HUES48 (cell line): ENCODE data around the gene PYDC2.

ENCODE experiments used
- H3K27ac ChIP-seq: one replicate; pipeline ENCODE4 v1.7.0; 2013; ENCODE audit warnings: low read depth, low read length, inconsistent platforms
- H3K27me3 ChIP-seq: 2 replicates; pipeline ENCODE4 v1.6.1; 2013; ENCODE audit warnings: mild to moderate bottlenecking, low read length; ENCODE audit not compliant: control insufficient read depth, insufficient read depth
- H3K36me3 ChIP-seq: 2 replicates; pipeline ENCODE4 v1.6.1; 2013; ENCODE audit warnings: low read length; ENCODE audit not compliant: control insufficient read depth, insufficient read depth
- H3K4me1 ChIP-seq: 2 replicates; pipeline ENCODE4 v1.6.1; 2013; ENCODE audit warnings: mild to moderate bottlenecking, low read length; ENCODE audit not compliant: control insufficient read depth, insufficient read depth
- H3K4me3 ChIP-seq: 2 replicates; pipeline ENCODE4 v1.5.1; 2013; ENCODE audit warnings: mild to moderate bottlenecking, low read depth, low read length
- H3K9ac ChIP-seq: 2 replicates; pipeline ENCODE4 v1.6.1; 2013; ENCODE audit warnings: mild to moderate bottlenecking, low read depth, low read length, moderate library complexity
- H3K9me3 ChIP-seq: 2 replicates; pipeline ENCODE4 v1.6.1; 2013; ENCODE audit warnings: low read length; ENCODE audit not compliant: control insufficient read depth, insufficient read depth

Gene PYDC2

DNA sequence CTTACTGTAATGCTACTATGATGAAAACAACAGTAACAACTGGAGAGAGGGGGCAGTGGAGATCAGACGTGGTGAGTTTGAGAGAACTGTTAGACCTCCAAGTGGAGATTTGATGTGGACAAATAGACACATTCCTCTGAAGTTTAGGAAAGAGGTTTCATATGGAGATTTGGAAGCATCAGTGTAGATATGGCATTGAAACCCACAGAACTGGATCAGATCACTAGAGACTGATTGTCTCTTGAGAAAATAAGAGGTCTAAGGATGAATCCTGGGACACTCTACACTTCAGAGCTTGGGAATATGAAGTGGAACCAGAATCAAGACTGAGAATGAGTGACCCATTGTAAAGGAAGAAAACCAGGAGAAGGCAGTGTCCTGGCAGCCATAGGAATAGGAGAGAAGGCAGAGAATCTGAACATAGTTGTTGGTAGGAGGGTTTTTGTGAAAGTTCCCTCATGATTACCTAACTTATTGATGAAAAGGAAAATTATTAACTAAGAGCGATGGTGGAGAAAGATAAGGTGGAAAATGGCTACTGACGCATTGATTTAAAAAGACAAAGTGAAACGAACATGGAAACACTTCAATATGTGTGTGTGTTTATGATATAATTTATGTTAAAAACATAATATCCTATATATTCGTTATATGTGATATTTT is 29.7 kb upstream of the PYDC2 start:
- Histone ChIP-seq H3K27ac (no peak overlapping the region), H3K27me3 (no peaks in the 10 kb centered on the region), H3K4me3 (no peak overlapping the region), H3K36me3 (no peaks in the 10 kb centered on the region), H3K4me1 (peaks cover 8% of the 10 kb centered on the region; the same call in 1 of the 2 replicates), H3K9ac (no peak overlapping the region), H3K9me3 (no peaks in the 10 kb centered on the region)

GRCh38 chr3:191432162-191432561 is 28.8 kb upstream of the PYDC2 start:
- Histone ChIP-seq H3K27me3 (no peaks in the 10 kb centered on the region), H3K36me3 (no peaks in the 10 kb centered on the region), H3K9me3 (no peaks in the 10 kb centered on the region), H3K27ac (no peak overlapping the region), H3K4me3 (no peak overlapping the region), H3K9ac (no peak overlapping the region), H3K4me1 (peaks cover 8% of the 10 kb centered on the region; the same call in 1 of the 2 replicates)

- Histone ChIP-seq H3K27ac (no peak overlapping the region), H3K4me3 (no peak overlapping the region), H3K9ac (no peak overlapping the region), H3K36me3 (no peaks in the 10 kb centered on the region), H3K27me3 (no peaks in the 10 kb centered on the region), H3K4me1 (peaks cover 1% of the 10 kb centered on the region; the same call in 1 of the 2 replicates), H3K9me3 (no peaks in the 10 kb centered on the region)
These were observed 26.9 kb upstream of the PYDC2 start for GRCh38 chr3:191434024-191434423.

- Histone ChIP-seq H3K36me3 (no peaks in the 10 kb centered on the region), H3K9ac (no peak overlapping the region), H3K9me3 (no peaks in the 10 kb centered on the region), H3K27me3 (no peaks in the 10 kb centered on the region), H3K4me1 (no peaks in the 10 kb centered on the region), H3K27ac (no peak overlapping the region), H3K4me3 (no peak overlapping the region)
These were observed 25.0 kb upstream of the PYDC2 start for GRCh38 chr3:191435981-191436380.

GRCh38 chr3:191438150-191438814 is 22.7 kb upstream of the PYDC2 start:
- Histone ChIP-seq H3K4me3 (no peak overlapping the region), H3K4me1 (no peaks in the 10 kb centered on the region), H3K27ac (no peak overlapping the region), H3K9ac (no peak overlapping the region), H3K9me3 (no peaks in the 10 kb centered on the region), H3K36me3 (no peaks in the 10 kb centered on the region), H3K27me3 (no peaks in the 10 kb centered on the region)

DNA sequence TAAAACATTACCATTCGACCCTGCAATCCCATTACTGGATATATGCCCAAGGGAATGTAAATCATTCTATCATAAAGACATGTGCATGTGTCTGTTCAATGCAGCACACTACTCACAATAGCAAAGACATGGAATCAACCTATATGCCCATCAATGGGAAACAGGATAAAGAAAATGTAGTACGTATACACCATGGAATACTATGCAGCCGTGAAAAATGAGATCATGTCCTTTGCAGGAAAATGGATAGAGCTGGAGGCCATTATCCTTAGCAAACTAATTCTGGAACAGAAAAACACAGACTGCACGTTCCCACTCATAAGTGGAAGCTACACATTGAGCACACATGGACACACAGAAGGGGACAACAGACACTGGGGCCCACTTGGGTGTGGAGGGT is 20.4 kb upstream of the PYDC2 start:
- Histone ChIP-seq H3K36me3 (no peaks in the 10 kb centered on the region), H3K27ac (no peak overlapping the region), H3K9me3 (no peaks in the 10 kb centered on the region), H3K27me3 (no peaks in the 10 kb centered on the region), H3K4me3 (no peak overlapping the region), H3K9ac (no peak overlapping the region), H3K4me1 (no peaks in the 10 kb centered on the region)

DNA sequence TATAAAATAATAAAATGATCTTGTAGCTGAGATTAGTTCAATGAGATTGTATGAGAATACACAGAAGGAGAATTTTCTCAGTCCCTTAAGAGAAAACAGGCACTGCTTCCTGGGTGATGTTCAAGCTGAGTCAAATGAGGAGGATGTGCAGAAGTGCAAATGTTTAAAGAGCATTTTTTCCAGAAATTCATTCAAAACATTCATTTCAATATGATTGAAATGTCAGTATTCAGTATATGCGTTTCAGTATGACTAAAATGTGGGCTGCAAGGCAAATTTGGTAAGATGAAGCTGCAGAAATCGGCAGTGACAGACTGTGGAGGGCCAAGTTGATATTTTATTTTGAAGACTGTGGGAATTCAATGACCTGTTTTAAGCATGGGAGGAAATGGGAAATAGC is 19.3 kb upstream of the PYDC2 start:
- Histone ChIP-seq H3K9me3 (no peaks in the 10 kb centered on the region), H3K4me1 (no peaks in the 10 kb centered on the region), H3K9ac (no peak overlapping the region), H3K36me3 (no peaks in the 10 kb centered on the region), H3K27me3 (no peaks in the 10 kb centered on the region), H3K27ac (no peak overlapping the region), H3K4me3 (no peak overlapping the region)

- Histone ChIP-seq H3K27ac (no peak overlapping the region), H3K4me1 (no peaks in the 10 kb centered on the region), H3K4me3 (no peak overlapping the region), H3K9ac (no peak overlapping the region), H3K36me3 (no peaks in the 10 kb centered on the region), H3K27me3 (no peaks in the 10 kb centered on the region), H3K9me3 (no peaks in the 10 kb centered on the region)
These were observed 16.4 kb upstream of the PYDC2 start for GRCh38 chr3:191444569-191444968.

DNA sequence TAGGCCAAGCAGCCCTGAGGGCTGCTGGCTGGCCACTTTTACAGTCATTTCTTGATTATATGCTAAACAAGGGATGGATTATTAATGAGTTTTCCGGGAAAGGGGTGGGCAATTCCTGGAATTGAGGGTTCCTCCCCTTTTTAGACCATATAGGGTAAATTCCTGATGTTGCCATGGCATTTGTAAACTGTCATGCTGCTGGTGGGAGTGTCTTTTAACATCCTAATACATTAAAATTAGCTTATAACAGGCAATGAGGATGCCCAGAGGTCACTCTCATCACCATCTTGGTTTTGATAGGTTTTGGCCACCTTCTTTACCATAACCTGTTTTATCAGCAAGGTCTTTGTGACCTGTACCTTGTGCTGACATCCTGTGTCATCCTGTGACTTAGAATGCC is 11.7 kb upstream of the PYDC2 start:
- Histone ChIP-seq H3K27me3 (no peaks in the 10 kb centered on the region), H3K9me3 (no peaks in the 10 kb centered on the region), H3K27ac (no peak overlapping the region), H3K9ac (no peak overlapping the region), H3K36me3 (no peaks in the 10 kb centered on the region), H3K4me3 (no peak overlapping the region), H3K4me1 (no peaks in the 10 kb centered on the region)

- Histone ChIP-seq H3K4me1 (no peaks in the 10 kb centered on the region), H3K4me3 (no peak overlapping the region), H3K9ac (no peak overlapping the region), H3K9me3 (no peaks in the 10 kb centered on the region), H3K27ac (no peak overlapping the region), H3K27me3 (no peaks in the 10 kb centered on the region), H3K36me3 (no peaks in the 10 kb centered on the region)
These were observed 5.6 kb upstream of the PYDC2 start for GRCh38 chr3:191455257-191455952.

- H3K27ac ChIP-seq = no peak overlapping the region
- no peaks in the 10 kb centered on the region for H3K9me3 ChIP-seq
- H3K9ac ChIP-seq = no peak overlapping the region
- no peaks in the 10 kb centered on the region for H3K36me3 ChIP-seq
- no peaks in the 10 kb centered on the region for H3K27me3 ChIP-seq
- no peaks in the 10 kb centered on the region for H3K4me1 ChIP-seq
- H3K4me3 ChIP-seq = no peak overlapping the region
These were observed 603 bp upstream of the PYDC2 start for GRCh38 chr3:191460360-191460759.
